GM12873 (cell line): Measurements from ENCODE around the gene IFNGR1.

ENCODE experiments used
- CTCF ChIP-seq: IDR thresholded peaks from 2 replicates; pipeline ENCODE4 v1.5.1; 2012; ENCODE audit warnings: low read depth, mild to moderate bottlenecking, moderate library complexity, low read length, control low read depth; ENCODE audit not compliant: insufficient read depth; ENCODE audit errors: missing control alignments

The IFNGR1 gene

GRCh38 chr6:137163732-137164318 is 55.4 kb downstream of the IFNGR1 start:
- TF ChIP-seq CTCF, result no peak

GRCh38 chr6:137162692-137163306 is 56.4 kb downstream of the IFNGR1 start:
- TF ChIP-seq CTCF, result no peak

DNA sequence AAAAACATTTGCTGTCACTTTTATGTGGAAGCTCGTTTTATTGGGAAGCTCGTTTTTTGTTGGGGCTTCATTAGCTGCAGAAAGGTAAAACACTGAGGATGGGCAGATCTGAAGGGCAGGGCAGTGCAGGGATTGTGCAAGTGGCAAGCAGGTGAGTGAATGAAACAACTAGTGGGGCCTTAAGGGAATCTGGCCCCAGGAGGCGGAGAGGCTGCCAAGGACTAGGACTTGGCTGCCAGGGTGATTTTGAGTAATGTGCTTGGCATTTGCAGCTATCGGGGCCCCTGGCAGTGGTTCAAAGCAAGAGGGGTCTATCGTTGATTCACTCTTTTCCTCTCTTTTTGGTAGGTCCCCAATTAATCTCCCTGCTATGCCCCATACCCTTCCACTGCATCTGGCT is 57.2 kb downstream of the IFNGR1 start:
- no peak for TF ChIP-seq CTCF

- no peak for TF ChIP-seq CTCF
These were observed 58.4 kb downstream of the IFNGR1 start for GRCh38 chr6:137160763-137161162.

DNA sequence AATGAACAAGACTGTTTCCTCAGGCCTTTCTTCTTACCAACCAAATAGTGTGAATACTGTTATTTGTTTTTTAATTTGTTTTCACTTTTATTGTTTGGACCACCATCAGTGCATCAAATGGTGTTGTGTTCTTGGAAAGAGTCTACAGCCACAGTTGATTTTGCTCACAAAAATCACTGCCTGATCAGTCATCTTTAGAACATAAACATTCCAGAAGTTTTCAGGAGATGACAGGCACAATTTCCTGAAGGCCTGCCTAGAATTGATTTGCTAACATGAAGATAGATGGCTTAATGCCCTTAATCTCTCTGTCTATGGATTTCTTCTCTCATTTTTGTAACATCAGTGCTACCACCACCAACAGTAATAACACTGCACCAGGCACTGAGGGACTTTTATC is 59.3 kb downstream of the IFNGR1 start:
- no peak for TF ChIP-seq CTCF

- TF ChIP-seq CTCF, result no peak
These were observed 61.6 kb downstream of the IFNGR1 start for GRCh38 chr6:137157601-137158000.

GRCh38 chr6:137156650-137157049 is 62.5 kb downstream of the IFNGR1 start:
- TF ChIP-seq CTCF, result no peak
